ENCODE data around the gene FBN1.

GRCh38 chr15:48609486-48609885, 36.0 kb downstream of the FBN1 start:
- TF ChIP-seq CTCF (conservative IDR thresholded peaks at IDR 0.05; ENCODE audit: low read depth, low read length) (no peak), EZH2 (IDR thresholded peaks at IDR 0.05; ENCODE audit: low read length, unreplicated experiment) (no peak), EZH2phosphoT487 (IDR thresholded peaks at IDR 0.05; ENCODE audit: borderline replicate concordance, low read length) (no peak)
